ENCODE data around the gene CDH11.
A peak's percentile ranks its signal among the peaks of the same experiment; 100 is the strongest.

CDH11 gene

DNA sequence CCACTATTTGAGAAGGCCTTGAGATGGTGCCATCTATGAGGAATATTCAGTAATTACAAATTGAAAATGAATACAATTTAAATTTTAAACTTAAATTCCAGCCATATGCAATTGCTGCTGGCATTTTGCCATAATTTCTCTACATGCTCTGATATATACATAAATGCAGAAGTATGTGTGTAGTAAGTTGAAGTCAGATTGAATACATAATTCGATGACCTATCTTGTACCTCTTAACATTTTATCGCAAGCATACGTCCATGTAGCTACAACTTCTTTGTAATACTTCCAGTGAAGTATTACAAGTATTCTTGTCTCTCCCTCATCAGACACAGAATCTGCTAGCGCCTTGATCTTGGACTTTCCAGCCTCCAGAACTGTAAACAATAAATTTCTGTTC, 26.0 kb downstream of the CDH11 start:
- no peak overlapping the region for H3K4me3 ChIP-seq (ENCODE audit: low read length)
- TF ChIP-seq, protein P1, sequence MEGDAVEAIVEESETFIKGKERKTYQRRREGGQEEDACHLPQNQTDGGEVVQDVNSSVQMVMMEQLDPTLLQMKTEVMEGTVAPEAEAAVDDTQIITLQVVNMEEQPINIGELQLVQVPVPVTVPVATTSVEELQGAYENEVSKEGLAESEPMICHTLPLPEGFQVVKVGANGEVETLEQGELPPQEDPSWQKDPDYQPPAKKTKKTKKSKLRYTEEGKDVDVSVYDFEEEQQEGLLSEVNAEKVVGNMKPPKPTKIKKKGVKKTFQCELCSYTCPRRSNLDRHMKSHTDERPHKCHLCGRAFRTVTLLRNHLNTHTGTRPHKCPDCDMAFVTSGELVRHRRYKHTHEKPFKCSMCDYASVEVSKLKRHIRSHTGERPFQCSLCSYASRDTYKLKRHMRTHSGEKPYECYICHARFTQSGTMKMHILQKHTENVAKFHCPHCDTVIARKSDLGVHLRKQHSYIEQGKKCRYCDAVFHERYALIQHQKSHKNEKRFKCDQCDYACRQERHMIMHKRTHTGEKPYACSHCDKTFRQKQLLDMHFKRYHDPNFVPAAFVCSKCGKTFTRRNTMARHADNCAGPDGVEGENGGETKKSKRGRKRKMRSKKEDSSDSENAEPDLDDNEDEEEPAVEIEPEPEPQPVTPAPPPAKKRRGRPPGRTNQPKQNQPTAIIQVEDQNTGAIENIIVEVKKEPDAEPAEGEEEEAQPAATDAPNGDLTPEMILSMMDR (IDR thresholded peaks at IDR 0.05; ENCODE audit: insufficient read depth, low read depth, low read length, missing control alignments), result no peak
- no peak for DNase-seq (ENCODE audit: low read depth)

DNA sequence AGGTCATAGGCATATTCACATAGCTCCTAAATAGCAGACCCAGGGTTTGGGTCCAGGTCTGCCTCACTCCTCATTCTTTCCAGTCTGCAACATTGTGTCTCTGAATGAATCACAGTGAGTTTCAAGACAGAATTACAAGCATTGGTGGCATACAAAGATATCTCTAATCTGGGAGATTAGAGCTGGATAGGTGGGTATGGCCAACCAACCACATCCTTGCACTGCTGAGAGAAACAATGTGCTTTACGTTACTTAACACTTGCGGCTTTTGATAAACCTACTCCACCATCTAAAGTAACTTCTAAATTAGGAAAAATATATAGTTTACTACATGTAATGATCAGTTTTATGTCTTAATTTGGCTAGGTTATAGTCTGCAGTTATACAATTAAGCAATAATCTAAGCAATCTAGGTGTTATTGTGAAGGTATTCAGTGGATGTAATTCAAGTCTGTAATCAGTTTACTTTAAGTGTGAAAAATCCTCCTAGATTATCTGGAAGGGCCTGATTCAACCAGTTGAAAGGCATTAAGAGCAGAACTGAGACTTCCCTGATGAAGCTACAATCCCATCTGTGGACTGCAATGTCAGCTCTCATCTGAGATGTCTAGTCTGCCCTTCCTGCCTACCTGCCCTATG, 26.7 kb downstream of the CDH11 start:
- no peak overlapping the region for H3K4me3 ChIP-seq (ENCODE audit: low read length)
- DNase-seq (ENCODE audit: low read depth), result no peak
- TF ChIP-seq, protein P1 (IDR thresholded peaks at IDR 0.05; ENCODE audit: insufficient read depth, low read depth, low read length, missing control alignments), result no peak

DNA sequence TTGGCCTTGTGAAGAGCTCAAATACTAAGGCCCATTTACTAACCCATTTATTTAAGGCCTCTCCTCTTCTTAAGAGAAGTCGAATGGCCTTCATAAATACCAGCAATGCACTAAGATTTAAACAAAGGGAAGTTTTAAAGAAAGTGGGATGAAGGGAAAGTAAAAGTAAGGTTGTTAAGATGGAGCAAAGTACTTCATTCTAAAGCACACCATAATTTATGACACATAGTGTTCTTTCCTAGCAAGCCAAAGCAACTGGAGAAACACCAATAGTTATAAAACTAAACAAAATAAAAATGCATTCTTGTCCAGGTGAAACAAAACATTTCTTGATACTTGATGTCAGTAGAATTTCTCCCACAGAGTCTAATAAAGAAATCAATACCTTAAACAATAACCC, 27.9 kb downstream of the CDH11 start:
- TF ChIP-seq, protein P1 (IDR thresholded peaks at IDR 0.05; ENCODE audit: insufficient read depth, low read depth, low read length, missing control alignments), result no peak
- no peak overlapping the region for H3K4me3 ChIP-seq (ENCODE audit: low read length)
- DNase-seq (ENCODE audit: low read depth), result no peak

DNA sequence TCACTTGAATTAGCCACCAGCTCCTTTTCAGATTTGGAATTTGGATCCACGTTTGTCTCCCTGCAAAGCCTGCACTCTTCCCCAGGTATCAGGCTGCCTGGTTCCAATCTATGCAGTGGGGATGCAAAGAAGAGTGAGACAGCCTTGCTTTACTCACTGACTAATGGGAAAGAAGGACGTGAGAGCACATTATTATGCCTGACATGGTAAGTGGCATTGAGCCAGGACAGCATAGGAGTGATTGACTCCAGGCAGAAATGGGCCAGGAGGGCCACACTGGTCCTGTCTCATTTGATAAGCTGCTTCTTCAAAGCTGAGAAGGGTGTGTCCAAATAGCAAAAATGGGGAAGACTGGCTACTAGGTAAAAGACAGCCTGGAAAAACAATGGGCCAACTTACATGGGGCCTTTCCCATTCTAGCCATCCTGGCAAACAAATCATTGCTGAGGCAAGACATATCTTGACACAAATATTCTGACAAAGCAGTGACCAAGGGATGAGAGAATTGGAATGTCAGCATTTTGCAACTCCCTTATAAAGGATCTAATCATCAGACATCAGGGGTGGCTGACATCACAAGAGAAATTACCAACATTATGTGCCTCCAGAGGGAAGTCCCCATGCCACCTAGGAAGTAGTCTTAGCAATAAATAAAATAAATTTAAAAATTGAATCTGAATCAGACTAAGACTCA, 38.6 kb downstream of the CDH11 start:
- no peak overlapping the region for H3K4me3 ChIP-seq (ENCODE audit: low read length)
- DNase-seq (ENCODE audit: low read depth), result peak; percentile 79
- TF ChIP-seq, protein P1 (IDR thresholded peaks at IDR 0.05; ENCODE audit: insufficient read depth, low read depth, low read length, missing control alignments), result no peak

DNA sequence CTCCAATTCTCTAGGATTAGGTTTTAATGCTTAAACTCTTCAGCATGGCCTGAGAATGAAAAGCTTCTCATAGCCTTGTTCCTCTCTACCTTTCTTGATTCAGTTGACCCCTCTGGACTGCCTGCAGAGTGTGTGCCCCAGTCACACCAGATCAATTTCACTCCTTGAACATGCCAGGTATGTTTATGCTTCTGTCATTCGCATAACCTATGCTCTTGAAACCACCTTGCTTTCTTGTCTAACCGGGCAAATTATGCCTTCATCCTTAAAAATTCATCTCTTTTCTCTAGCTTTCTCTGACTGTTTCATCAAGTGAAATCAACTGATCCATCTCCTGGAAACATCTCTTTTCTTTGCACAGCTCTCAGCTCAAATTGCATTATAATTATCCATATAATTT, 42.3 kb downstream of the CDH11 start:
- H3K4me3 ChIP-seq (ENCODE audit: low read length), result no peak overlapping the region
- no peak for DNase-seq (ENCODE audit: low read depth)
- TF ChIP-seq, protein P1 (IDR thresholded peaks at IDR 0.05; ENCODE audit: insufficient read depth, low read depth, low read length, missing control alignments), result no peak

DNA sequence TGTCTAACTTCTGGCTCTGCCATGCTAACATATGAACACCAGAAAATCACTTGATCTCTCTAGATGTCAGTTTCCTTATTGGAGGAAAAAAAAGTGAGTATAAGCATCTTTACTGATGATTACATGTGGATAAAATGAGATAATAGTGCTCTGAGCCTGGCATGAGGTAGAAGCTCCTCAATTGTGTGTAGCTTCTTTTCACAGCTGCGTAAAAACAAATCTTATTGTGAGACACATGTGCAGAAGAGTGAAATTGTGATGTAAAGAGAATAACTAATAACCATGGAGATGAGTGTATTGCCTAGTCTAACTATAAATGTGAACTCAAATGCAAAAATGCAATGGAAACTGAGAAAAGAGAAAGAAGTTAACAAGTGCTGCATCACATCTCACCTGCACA, 44.7 kb downstream of the CDH11 start:
- no peak for DNase-seq (ENCODE audit: low read depth)
- H3K4me3 ChIP-seq (ENCODE audit: low read length), result no peak overlapping the region
- TF ChIP-seq, protein P1 (IDR thresholded peaks at IDR 0.05; ENCODE audit: insufficient read depth, low read depth, low read length, missing control alignments), result no peak

DNA sequence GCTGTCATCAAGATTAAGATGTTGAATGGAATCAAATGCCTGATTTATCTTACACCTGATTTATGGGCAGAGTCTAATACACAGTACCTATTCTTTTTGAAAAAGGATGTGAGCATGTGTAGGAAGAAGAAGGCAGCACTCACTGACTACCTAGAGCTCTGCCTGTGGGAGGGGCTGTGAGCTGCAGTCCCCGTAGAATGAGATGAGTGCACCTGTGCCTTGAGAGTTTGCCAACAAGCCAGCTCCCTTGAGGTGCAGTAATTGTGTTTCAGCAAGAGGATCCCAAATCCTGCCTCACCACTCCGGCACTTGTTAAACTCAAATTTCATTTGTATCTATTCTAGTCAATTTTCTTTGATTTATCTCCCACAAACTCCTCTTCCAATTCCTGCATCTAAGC, 46.0 kb downstream of the CDH11 start:
- no peak for DNase-seq (ENCODE audit: low read depth)
- no peak overlapping the region for H3K4me3 ChIP-seq (ENCODE audit: low read length)
- TF ChIP-seq, protein P1 (IDR thresholded peaks at IDR 0.05; ENCODE audit: insufficient read depth, low read depth, low read length, missing control alignments), result no peak
